Measurements from ENCODE around the gene B4GALT3. TPM values are rescaled to one million over a fixed set of nuclear protein-coding genes. Genes with fewer than 3 reads are reported as not detected.

B4GALT3 gene
- total and polyA plus RNA-seq, 2 of the 8 experiments (the other 6 are each of a cell fraction or from before 2014, with no cell fraction given): 42.3 to 43.0 TPM

DNA sequence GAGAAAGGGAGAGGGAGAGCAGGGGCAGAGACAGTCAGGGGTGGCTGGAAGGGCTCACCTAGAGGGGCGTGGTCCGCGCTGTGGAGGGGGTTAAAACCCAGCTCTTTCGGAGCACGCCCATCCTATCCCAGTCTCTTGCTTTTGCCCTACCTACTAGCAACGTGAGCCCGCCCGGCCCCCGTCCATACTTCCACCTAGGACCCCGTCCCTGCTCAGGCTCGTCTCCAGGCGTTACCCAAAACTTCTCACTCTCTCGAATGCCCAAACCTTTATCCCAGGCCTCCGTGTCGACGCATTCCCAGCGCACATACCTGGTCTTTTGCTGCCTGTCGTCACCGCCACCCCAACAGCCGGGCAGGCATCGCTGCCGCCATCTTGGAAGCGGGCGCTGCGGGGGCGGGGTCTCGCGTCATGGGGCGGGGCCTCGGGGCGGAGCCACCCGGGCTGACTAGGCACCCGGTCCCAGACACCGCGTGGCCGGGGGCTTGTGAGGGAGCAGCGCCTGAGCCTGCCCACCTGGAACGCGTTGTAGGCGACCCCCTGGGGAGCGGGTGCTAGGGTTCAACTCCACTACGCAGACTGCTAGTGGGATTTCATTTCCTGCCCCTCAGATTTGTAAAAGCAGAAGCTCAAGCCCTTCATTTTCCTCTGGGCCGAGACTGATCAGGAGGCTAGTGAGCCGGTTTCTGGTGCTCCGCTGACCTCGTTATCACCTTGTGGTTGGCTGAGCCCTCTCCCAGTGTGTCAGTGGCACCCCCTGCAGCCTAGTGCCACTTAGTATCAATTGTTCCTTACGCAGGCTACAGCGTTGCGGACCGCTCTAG is at the start of gene B4GALT3 (continued):
- no peak for TF ChIP-seq TCF12 (IDR thresholded peaks at IDR 0.05; ENCODE audit: low read depth, low read length)
- TF ChIP-seq SP4 (IDR thresholded peaks at IDR 0.05; ENCODE audit: low read length): peak; percentile 89; the same call in 1 of the 2 replicates
- no peak for TF ChIP-seq BACH1 (IDR thresholded peaks at IDR 0.05; ENCODE audit: low read length)
- TF ChIP-seq TAF7 (optimal IDR thresholded peaks at IDR 0.05; ENCODE audit: borderline replicate concordance, low read depth, low read length): no peak
- no peak for TF ChIP-seq FOSL1 (IDR thresholded peaks at IDR 0.05; ENCODE audit: insufficient read depth, low read depth, low read length)
- no peak for TF ChIP-seq RFX5 (IDR thresholded peaks at IDR 0.05; ENCODE audit: borderline replicate concordance, low read depth, low read length)
- TF ChIP-seq POU5F1 (IDR thresholded peaks at IDR 0.05; ENCODE audit: low read depth, low read length): no peak
- no peak for TF ChIP-seq CBX5 (IDR thresholded peaks at IDR 0.05; ENCODE audit: low read depth, low read length)
- no peak for TF ChIP-seq SIX5 (IDR thresholded peaks at IDR 0.05; ENCODE audit: low read depth, low read length)
- TF ChIP-seq MAFK (IDR thresholded peaks at IDR 0.05; ENCODE audit: low read depth, low read length): no peak
- TF ChIP-seq CTBP2 (IDR thresholded peaks at IDR 0.05; ENCODE audit: borderline replicate concordance, insufficient read depth, insufficient read length, low read length): no peak
- TF ChIP-seq, protein P1, sequence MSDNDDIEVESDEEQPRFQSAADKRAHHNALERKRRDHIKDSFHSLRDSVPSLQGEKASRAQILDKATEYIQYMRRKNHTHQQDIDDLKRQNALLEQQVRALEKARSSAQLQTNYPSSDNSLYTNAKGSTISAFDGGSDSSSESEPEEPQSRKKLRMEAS (IDR thresholded peaks at IDR 0.05): peak; percentile 90
- no peak for TF ChIP-seq SAP30 (IDR thresholded peaks at IDR 0.05; ENCODE audit: insufficient read depth, insufficient replicate concordance, low read length)
- TF ChIP-seq TBP (IDR thresholded peaks at IDR 0.05; ENCODE audit: low read depth, low read length): peak; percentile 73; the same call in 1 of the 2 replicates
- 0 out of 2 replicates have a peak, but pooled peaks have one; percentile 25 for TF ChIP-seq RBBP5 (IDR thresholded peaks at IDR 0.05; ENCODE audit: borderline replicate concordance, low read depth, low read length)
- TF ChIP-seq CEBPB (IDR thresholded peaks at IDR 0.05; ENCODE audit: low read depth, low read length): no peak
- TF ChIP-seq JUND (IDR thresholded peaks at IDR 0.05; ENCODE audit: low read length): 0 out of 2 replicates have a peak, but pooled peaks have one; percentile 31
- TF ChIP-seq SRF (IDR thresholded peaks at IDR 0.05; ENCODE audit: low read depth, low read length): no peak
- TF ChIP-seq EP300 (IDR thresholded peaks at IDR 0.05; ENCODE audit: borderline replicate concordance in 1 of 2, low read depth in 2 of 2, low read length in 2 of 2): no peak
- no peak for TF ChIP-seq GABPA (IDR thresholded peaks at IDR 0.05; ENCODE audit: borderline replicate concordance, insufficient read depth, low read length)
- TF ChIP-seq, protein P2, sequence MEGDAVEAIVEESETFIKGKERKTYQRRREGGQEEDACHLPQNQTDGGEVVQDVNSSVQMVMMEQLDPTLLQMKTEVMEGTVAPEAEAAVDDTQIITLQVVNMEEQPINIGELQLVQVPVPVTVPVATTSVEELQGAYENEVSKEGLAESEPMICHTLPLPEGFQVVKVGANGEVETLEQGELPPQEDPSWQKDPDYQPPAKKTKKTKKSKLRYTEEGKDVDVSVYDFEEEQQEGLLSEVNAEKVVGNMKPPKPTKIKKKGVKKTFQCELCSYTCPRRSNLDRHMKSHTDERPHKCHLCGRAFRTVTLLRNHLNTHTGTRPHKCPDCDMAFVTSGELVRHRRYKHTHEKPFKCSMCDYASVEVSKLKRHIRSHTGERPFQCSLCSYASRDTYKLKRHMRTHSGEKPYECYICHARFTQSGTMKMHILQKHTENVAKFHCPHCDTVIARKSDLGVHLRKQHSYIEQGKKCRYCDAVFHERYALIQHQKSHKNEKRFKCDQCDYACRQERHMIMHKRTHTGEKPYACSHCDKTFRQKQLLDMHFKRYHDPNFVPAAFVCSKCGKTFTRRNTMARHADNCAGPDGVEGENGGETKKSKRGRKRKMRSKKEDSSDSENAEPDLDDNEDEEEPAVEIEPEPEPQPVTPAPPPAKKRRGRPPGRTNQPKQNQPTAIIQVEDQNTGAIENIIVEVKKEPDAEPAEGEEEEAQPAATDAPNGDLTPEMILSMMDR (IDR thresholded peaks at IDR 0.05; ENCODE audit: control extremely low read depth in 1 of 3, insufficient read depth in 1 of 3, low read depth in 1 of 3, low read length in 3 of 3): peak; percentile 32 to 40 (median 38); a peak in 3 of 4 replicates

All from H1 (cell line).